Common myeloid progenitor, CD34-positive (primary cell): ENCODE data around the gene CCDC184.
A peak's percentile ranks its signal among the peaks of the same experiment; 100 is the strongest.

Experiments
- CTCF ChIA-PET: fragments of 350-600 bp; sonication (Branson Sonifier 250); formaldehyde crosslinking; loops from one replicate; lab custom pipeline; 2021; ENCODE audit warnings: antibody characterized with exemption; lab: Charles Lee
- POLR2A ChIA-PET: fragments of 350-600 bp; sonication (Branson Sonifier 250); formaldehyde crosslinking; loops from one replicate; lab custom pipeline; 2021; ENCODE audit warnings: antibody characterized with exemption; lab: Charles Lee
- DNase-seq, 3 donors: peaks; one replicate each; pipeline versions ENCODE4 v3.0.0 to v3.0.0-alpha.2; 2013
- H3K27ac ChIP-seq, 2 experiments: 1 replicate in 1 of 2; 2 replicates in 1 of 2; pipeline ENCODE4 v1.7.0; 2013; ENCODE audit warnings: inconsistent platforms in 2 of 2, low read length in 2 of 2, mild to moderate bottlenecking in 2 of 2, low read depth in 1 of 2, moderate library complexity in 1 of 2; ENCODE audit not compliant: severe bottlenecking in 2 of 2, insufficient read depth in 1 of 2, poor library complexity in 1 of 2
- H3K27me3 ChIP-seq, 5 experiments: replicated peaks in 2 of 5; 1 replicate in 3 of 5; 2 replicates in 2 of 5; pipeline versions ENCODE4 v1.6.1 to v1.7.0; 2013; ENCODE audit warnings: low read length in 4 of 5, mild to moderate bottlenecking in 2 of 5, moderate library complexity in 2 of 5, inconsistent platforms in 1 of 5; ENCODE audit not compliant: insufficient read depth in 5 of 5, control insufficient read depth in 4 of 5
- H3K36me3 ChIP-seq, 4 experiments: 1 replicate in 2 of 4; 2 replicates in 2 of 4; pipeline versions ENCODE4 v1.6.1 to v1.7.0; 2013; ENCODE audit warnings: low read length in 3 of 4, control low read depth in 1 of 4, mild to moderate bottlenecking in 1 of 4; ENCODE audit not compliant: control insufficient read depth in 4 of 4, insufficient read depth in 4 of 4
- H3K4me1 ChIP-seq, 4 experiments: 1 replicate in 3 of 4; 2 replicates in 1 of 4; pipeline versions ENCODE4 v1.6.1 to v1.7.1; 2013; ENCODE audit warnings: low read length in 3 of 4, mild to moderate bottlenecking in 3 of 4, control low read depth in 1 of 4, inconsistent platforms in 1 of 4, moderate library complexity in 1 of 4; ENCODE audit not compliant: control insufficient read depth in 4 of 4, insufficient read depth in 4 of 4; ENCODE audit errors: control extremely low read depth in 1 of 4
- H3K4me3 ChIP-seq, 7 experiments: 1 replicate in 4 of 7; 2 replicates in 3 of 7; pipeline versions ENCODE4 v1.5.1 to v1.7.0; 2013; ENCODE audit warnings: mild to moderate bottlenecking in 7 of 7, low read length in 6 of 7, moderate library complexity in 6 of 7, inconsistent platforms in 2 of 7, low read depth in 2 of 7, control low read depth in 1 of 7; ENCODE audit not compliant: insufficient read depth in 4 of 7, control insufficient read depth in 1 of 7; ENCODE audit errors: extremely low read depth in 1 of 7
- H3K9me3 ChIP-seq, 5 experiments: 1 replicate in 4 of 5; 2 replicates in 1 of 5; pipeline versions ENCODE4 v1.6.1 to v1.7.1; 2013; ENCODE audit warnings: low read length in 4 of 5, mild to moderate bottlenecking in 2 of 5, inconsistent platforms in 1 of 5, low read depth in 1 of 5, moderate library complexity in 1 of 5; ENCODE audit not compliant: control insufficient read depth in 4 of 5, insufficient read depth in 2 of 5; ENCODE audit errors: control extremely low read depth in 1 of 5
- WGBS: methylation state at CpG from one replicate; pipeline ENCODE4 v1.1.5; 2013; ENCODE audit not compliant: insufficient coverage; 5-methylcytosine and 5-hydroxymethylcytosine counted together

Gene CCDC184

DNA sequence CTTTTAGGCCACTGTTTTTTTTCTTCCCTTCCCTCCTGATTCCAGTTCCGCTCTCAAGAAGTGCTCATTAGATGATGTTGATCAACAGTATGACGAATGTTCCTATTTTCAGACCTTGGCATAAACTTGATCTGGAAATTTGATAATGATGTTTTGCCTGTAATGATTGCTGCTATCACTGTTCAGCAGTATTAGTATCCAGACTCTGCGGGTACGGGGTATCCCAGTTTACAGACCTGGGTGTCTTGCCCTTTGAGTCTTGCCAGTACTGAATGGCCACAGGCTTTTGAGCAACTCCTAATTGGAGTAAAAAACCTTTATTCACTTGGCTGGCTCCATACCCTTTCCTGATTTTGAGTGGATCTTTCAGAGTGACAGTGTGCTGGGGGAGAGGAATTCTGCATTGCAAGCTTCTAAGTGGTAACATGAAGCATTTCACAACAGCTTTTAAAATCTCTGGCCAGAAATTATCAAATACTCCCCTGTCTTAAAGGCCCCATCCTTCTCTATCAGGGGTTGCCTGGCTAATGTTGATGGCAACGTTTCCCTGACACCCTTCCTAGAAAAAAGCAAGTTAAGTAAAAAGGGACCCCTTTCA is 20.2 kb upstream of the CCDC184 start:
- no peak for DNase-seq
- Histone ChIP-seq H3K27me3 (no peaks in the 10 kb centered on the region), H3K27ac (no peak overlapping the region), H3K4me1 (peaks cover 13 to 32% (median 30%) of the 10 kb centered on the region in 4 experiments), H3K9me3 (no peaks in the 10 kb centered on the region), H3K4me3 (no peak overlapping the region), H3K36me3 (no peaks in the 10 kb centered on the region)
- ChIA-PET CTCF (interaction anchor here (0.7 to 4.2 kb wide), 11 partner anchors 10 to 280 kb away, joined by 3 to 57 read pairs (median 5); partner anchors contain the start of genes CCDC184 and PFKM), POLR2A (no interaction called here)
- 70% methylated on average over 2 of the region's 5 CpGs for WGBS

DNA sequence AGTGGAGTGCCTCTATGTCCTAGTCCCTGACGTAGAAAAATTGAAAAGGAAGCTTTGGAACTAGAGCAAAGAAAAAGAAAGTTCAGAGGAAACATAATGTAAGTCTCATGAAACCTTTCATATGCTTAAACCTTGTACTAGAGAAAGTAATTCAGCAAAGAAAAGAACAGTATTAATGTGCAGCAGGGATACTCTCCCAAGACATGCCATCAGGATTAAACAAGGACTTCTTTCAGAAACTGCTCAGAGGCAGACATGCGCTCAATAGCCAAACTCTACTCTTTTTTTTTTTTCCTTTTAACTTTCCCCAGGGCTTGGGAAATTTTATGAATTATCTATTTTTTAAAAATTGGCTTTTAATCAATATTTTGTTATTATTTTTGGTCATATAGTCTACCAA is 19.0 kb upstream of the CCDC184 start:
- H3K4me1 ChIP-seq, result peaks cover 13 to 25% (median 24%) of the 10 kb centered on the region in 4 experiments
- WGBS, result 90% methylated on average over 1 of the region's 2 CpGs
- ChIA-PET CTCF (interaction anchor here (1.0 to 4.2 kb wide), 15 partner anchors 15 to 281 kb away, joined by 3 to 57 read pairs (median 5); partner anchors contain the start of genes CCDC184 and PFKM), POLR2A (no interaction called here)
- DNase-seq, result no peak
- H3K9me3 ChIP-seq, result no peaks in the 10 kb centered on the region
- no peak overlapping the region for H3K27ac ChIP-seq
- no peaks in the 10 kb centered on the region for H3K27me3 ChIP-seq
- H3K4me3 ChIP-seq, result no peak overlapping the region
- no peaks in the 10 kb centered on the region for H3K36me3 ChIP-seq

DNA sequence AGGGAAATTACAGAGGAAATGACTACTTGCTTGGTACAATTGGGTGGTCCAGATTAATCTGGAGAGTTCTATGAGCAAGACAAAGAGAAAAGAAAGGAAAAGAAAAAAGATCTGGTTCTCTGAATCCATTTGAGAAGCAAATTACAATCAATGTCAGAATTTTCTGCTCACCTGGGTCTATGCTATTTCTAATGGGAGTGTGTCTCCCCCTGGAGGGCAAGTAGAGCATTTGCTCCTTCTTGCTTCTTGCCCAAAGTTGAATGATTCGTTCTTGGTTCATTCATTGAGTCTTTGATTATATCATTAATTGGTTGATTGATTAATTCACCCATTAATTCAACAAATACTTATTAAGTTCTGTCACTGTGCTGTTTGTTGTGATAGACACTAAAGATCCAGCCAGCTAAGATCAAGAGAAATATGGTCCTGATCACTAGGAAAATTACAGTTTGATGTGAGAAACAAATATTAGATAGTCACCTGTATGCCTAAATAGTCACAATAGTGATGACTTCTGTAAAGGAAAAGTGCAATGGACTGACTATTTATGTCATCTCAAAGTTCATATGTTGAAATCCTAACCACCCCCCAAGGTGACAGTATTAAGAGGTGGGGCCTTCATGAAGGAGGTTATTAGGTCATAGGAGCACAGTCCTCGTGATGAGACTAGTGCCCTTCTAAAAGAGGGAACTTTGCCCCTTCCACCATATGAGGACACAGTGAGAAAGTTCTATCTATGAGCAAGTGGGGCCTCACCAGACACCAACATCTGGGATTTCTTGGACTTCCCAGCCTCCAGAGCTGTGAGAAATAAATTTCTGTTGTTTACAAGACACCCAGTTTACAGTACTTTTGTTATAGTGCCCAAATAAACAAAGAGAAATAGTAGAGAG is 18.1 kb upstream of the CCDC184 start:
- H3K27ac ChIP-seq, result no peak overlapping the region
- no peaks in the 10 kb centered on the region for H3K9me3 ChIP-seq
- DNase-seq, result peak; percentile 78 to 91 (median 84)
- H3K27me3 ChIP-seq, result no peaks in the 10 kb centered on the region
- no peak overlapping the region for H3K4me3 ChIP-seq
- H3K4me1 ChIP-seq, result peaks cover 10 to 18% (median 16%) of the 10 kb centered on the region in 4 experiments
- no peaks in the 10 kb centered on the region for H3K36me3 ChIP-seq
- WGBS, result no CpG with 5 or more reads among the region's 2 CpGs
- ChIA-PET POLR2A (no interaction called here), CTCF (interaction anchor here (0.9 to 4.2 kb wide), 18 partner anchors 11 to 282 kb away, joined by 3 to 57 read pairs (median 4); partner anchors contain the start of gene SENP1)

DNA sequence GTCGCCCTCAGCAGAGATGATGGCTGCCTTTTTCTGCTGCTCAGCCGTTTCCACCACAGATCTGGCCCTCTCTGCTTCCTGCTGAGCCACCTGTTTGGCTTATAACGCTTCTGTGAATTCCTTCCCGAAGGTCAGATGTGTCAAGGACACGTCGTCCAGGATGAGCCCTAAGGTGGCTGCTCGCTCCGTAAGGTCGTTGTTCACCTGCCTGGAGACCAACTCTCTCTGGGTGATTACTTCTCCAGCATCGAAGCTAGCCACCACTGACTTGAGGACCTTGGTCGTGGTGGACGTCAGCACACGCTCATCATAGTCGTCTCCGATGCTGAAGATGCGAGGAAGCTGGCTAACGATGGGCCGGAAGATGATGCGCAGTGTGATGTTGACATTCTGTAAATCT is 14.4 kb upstream of the CCDC184 start:
- Histone ChIP-seq H3K4me1 (no peaks in the 10 kb centered on the region), H3K4me3 (no peak overlapping the region), H3K27ac (no peak overlapping the region), H3K27me3 (no peaks in the 10 kb centered on the region), H3K36me3 (no peaks in the 10 kb centered on the region), H3K9me3 (no peaks in the 10 kb centered on the region)
- ChIA-PET CTCF (interaction anchor here (1.0 to 1.4 kb wide), 4 partner anchors 8 to 86 kb away, joined by 3 to 6 read pairs (median 3); no protein-coding TSS in a partner anchor), POLR2A (no interaction called here)
- DNase-seq, result no peak
- WGBS, result 97% methylated on average over 19 of the region's 19 CpGs

DNA sequence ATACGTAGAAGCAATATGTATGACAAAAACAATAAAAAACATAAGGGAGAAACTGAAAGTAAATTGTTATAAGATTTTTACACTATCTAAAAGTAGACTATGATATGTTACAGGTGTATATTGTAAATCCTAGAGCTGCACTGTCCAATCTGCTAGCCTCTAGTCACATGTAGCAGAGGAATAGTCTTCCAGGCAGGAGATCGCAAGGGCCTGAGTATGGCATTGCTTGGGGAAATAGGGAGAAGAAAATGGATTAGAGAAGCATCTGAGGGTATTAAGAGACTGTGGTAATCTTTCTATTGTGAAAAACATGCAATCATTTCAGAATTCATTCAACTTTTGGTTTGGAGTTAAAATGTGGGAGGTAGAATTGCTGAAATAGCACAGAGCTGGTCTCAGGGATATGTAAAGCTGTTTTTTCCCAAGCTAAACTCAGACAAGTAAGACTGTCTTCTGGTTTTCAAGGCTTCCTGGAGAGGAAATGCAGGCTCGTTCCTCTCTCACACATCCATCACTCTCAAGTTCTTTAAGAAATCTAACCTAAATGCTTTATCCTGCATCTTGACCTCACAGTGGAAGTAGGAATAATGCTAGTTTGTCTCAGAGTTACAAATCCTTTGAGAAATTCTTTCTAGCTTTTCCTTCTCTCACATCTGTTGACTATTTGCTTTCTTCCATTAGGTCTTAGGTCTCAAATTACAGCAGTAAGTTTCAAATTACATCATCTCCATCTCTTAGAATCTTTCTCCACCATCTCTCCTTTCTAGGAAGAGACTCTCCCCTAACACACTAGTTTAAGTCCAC is 7.6 kb upstream of the CCDC184 start:
- peak overlapping the region in 2 of 7 experiments; percentile 39 to 42 for H3K4me3 ChIP-seq

DNA sequence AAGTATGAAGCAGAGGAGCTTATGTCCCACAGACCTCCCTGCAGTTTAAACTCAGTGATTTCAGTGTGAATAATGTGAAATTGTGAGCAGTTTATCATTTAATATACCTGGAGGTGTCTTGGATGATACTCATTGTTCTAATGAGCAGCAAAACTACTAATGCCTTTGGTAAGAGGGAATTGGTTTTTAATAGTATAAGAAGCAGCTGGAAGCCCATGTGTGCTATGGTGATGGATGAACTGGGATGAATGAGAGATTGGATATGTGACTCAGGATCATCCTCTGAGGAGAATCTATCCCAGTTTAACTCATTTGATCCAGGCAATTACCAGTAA is 7.1 kb upstream of the CCDC184 start:
- CTCF ChIA-PET, result interaction anchor here (0.7 to 3.0 kb wide), 6 partner anchors 8 to 90 kb away, joined by 3 to 14 read pairs (median 3); no protein-coding TSS in a partner anchor
- peaks cover 0 to 6% (median 1%) of the 10 kb centered on the region in 4 experiments for H3K4me1 ChIP-seq
- no peaks in the 10 kb centered on the region for H3K9me3 ChIP-seq
- DNase-seq, result no peak
- no peaks in the 10 kb centered on the region for H3K36me3 ChIP-seq
- no peak overlapping the region for H3K27ac ChIP-seq
- peaks cover 2 to 10% (median 7%) of the 10 kb centered on the region in 5 experiments for H3K27me3 ChIP-seq
- H3K4me3 ChIP-seq, result no peak overlapping the region
- POLR2A ChIA-PET, result no interaction called here

More for the DNA sequence above, 7.6 kb upstream of the CCDC184 start:
- ChIA-PET CTCF (interaction anchor here (1.3 to 3.0 kb wide), 4 partner anchors 9 to 90 kb away, joined by 3 to 14 read pairs (median 4); no protein-coding TSS in a partner anchor), POLR2A (no interaction called here)
- no peak for DNase-seq
- peaks cover 0 to 5% (median 1%) of the 10 kb centered on the region in 5 experiments for H3K27me3 ChIP-seq
- no peak overlapping the region for H3K27ac ChIP-seq
- no peaks in the 10 kb centered on the region for H3K9me3 ChIP-seq
- H3K36me3 ChIP-seq, result no peaks in the 10 kb centered on the region
- WGBS, result no CpG with 5 or more reads among the region's 3 CpGs
- H3K4me1 ChIP-seq, result peaks cover 0 to 6% (median 1%) of the 10 kb centered on the region in 4 experiments
